ENCODE measurements around the gene TEAD1.

The TEAD1 gene

GRCh38 chr11:12745787-12746186, 71.6 kb downstream of the TEAD1 start:
- no peak overlapping the region for H3K4me3 ChIP-seq (replicated peaks in 1 of 2; ENCODE audit: low read depth in 2 of 2, low read length in 2 of 2)
- no peak for DNase-seq (ENCODE audit: low read depth in 2 of 2)
- TF ChIP-seq CTCF (IDR thresholded peaks at IDR 0.05; ENCODE audit: low read depth, low read length), result no peak

- peak; percentile 83 to 88 for DNase-seq (ENCODE audit: low read depth in 2 of 2)
- peak; percentile 22 for TF ChIP-seq CTCF (IDR thresholded peaks at IDR 0.05; ENCODE audit: low read depth, low read length)
- no peak overlapping the region for H3K4me3 ChIP-seq (replicated peaks in 1 of 2; ENCODE audit: low read depth in 2 of 2, low read length in 2 of 2)
These were observed 72.4 kb downstream of the TEAD1 start for GRCh38 chr11:12746593-12747097.

GRCh38 chr11:12748561-12748960, 74.3 kb downstream of the TEAD1 start:
- DNase-seq (ENCODE audit: low read depth in 2 of 2), result no peak
- no peak overlapping the region for H3K4me3 ChIP-seq (replicated peaks in 1 of 2; ENCODE audit: low read depth in 2 of 2, low read length in 2 of 2)
- no peak for TF ChIP-seq CTCF (IDR thresholded peaks at IDR 0.05; ENCODE audit: low read depth, low read length)

GRCh38 chr11:12749442-12749841, 75.2 kb downstream of the TEAD1 start:
- no peak overlapping the region for H3K4me3 ChIP-seq (replicated peaks in 1 of 2; ENCODE audit: low read depth in 2 of 2, low read length in 2 of 2)
- no peak for DNase-seq (ENCODE audit: low read depth in 2 of 2)
- TF ChIP-seq CTCF (IDR thresholded peaks at IDR 0.05; ENCODE audit: low read depth, low read length), result no peak

GRCh38 chr11:12750181-12750580, 76.0 kb downstream of the TEAD1 start:
- H3K4me3 ChIP-seq (replicated peaks in 1 of 2; ENCODE audit: low read depth in 2 of 2, low read length in 2 of 2), result no peak overlapping the region
- no peak for TF ChIP-seq CTCF (IDR thresholded peaks at IDR 0.05; ENCODE audit: low read depth, low read length)
- no peak for DNase-seq (ENCODE audit: low read depth in 2 of 2)

- TF ChIP-seq CTCF (IDR thresholded peaks at IDR 0.05; ENCODE audit: low read depth, low read length), result no peak
- no peak overlapping the region for H3K4me3 ChIP-seq (replicated peaks in 1 of 2; ENCODE audit: low read depth in 2 of 2, low read length in 2 of 2)
- DNase-seq (ENCODE audit: low read depth in 2 of 2), result no peak
These were observed 78.8 kb downstream of the TEAD1 start for GRCh38 chr11:12752868-12753524.

- no peak overlapping the region for H3K4me3 ChIP-seq (replicated peaks in 1 of 2; ENCODE audit: low read depth in 2 of 2, low read length in 2 of 2)
- no peak for DNase-seq (ENCODE audit: low read depth in 2 of 2)
- no peak for TF ChIP-seq CTCF (IDR thresholded peaks at IDR 0.05; ENCODE audit: low read depth, low read length)
These were observed 79.8 kb downstream of the TEAD1 start for GRCh38 chr11:12754021-12754420.

Data from cardiac fibroblast (primary cell).